HPDE6-E6E7 (cell line): Measurements from ENCODE around the gene NEU4.
"Not testable (repeated sequence)": the region's sequence is repeated elsewhere in the genome, so short reads cannot be mapped to it uniquely, and the experiment has no call there.

Source experiments
- DNase-seq: peaks from one replicate; pipeline ENCODE4 v3.0.0; 2011; ENCODE audit warnings: missing footprints; ENCODE audit errors: extremely low spot score

The NEU4 gene

GRCh38 chr2:241774419-241775222 lies 34.4 kb upstream of the NEU4 start:
- peak; percentile 59 for DNase-seq

DNA sequence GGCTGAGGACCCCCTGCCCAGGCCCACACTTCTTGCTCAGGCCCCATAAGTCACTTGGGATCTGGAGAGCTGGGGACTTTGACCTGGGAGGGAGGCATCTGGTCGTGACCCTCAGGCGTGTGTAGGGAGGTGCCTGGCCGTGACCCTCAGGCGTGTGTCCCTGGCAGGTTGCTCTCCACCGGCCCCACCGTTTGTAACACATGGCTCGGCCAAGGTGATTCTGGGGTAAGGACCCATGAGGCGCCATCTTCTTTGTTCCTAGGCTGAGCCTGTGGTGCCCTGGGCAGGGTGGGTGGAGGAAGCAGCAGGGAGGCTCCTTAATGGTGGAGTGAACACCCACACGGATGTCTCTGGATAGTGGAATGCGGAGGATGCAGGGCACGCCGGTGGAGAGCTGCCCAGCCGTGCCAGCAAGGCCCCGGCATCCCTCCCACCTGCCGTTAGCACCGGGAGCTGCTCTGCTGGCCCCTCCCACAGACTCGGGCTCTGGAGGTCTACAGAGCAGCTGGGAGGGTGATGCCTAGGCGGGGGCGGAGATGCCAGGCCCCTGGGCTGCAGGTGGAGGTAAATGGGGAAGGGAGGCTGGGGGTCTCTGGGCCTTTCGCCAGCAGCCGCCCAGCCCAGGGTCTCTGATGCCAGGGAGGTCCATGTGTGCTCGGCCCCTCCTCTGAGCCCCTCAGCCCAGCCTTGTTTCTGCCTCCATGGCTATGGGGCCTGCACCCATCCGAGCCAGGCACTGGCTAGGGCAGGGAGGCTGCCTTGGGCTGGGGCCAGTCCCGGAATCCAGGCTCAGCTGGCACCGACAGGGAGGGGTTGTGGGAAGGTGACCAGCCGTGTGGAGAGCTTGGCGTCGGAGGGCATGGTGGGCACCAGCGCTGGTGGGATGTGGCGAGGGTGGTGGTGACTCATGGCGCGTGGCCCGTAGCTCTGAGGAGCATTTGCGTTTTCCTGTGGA lies 33.5 kb upstream of the NEU4 start:
- DNase-seq: no peak

GRCh38 chr2:241776336-241777169 lies 32.4 kb upstream of the NEU4 start, which contains the start of gene GAL3ST2:
Gene GAL3ST2, plus strand, starts transcription at chr2:241776822. Its CDS starts 134 bp downstream, at chr2:241776956.
- DNase-seq: no peak

DNA sequence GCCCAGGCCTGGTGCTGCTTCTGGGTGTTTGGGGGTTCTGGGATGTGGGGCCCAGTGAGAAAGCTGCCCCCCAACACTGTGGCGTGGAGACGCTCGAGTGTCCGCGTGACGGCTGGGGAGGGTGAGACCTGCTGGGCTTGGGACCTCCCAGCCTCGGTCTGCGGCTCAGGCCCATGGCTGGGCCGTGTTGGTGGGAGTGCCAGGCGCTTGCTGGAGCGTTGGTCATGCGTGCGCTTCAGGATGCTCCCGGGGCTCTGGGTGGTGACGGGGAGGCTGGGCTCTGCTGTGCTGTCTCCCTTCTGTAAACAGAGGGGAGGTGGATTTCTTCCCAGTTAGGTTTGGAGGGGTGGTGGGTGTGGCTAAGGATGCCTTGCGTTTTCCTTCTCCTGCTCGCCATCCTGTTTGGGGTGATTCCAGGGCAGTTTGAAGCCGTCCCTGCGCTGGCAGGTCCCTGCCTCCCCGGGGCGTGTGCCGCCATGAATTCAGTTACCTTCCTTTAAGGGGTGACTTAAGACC lies 31.8 kb upstream of the NEU4 start:
- no peak for DNase-seq

- DNase-seq: no peak
Observed at GRCh38 chr2:241777686-241778627, 31.0 kb upstream of the NEU4 start.

DNA sequence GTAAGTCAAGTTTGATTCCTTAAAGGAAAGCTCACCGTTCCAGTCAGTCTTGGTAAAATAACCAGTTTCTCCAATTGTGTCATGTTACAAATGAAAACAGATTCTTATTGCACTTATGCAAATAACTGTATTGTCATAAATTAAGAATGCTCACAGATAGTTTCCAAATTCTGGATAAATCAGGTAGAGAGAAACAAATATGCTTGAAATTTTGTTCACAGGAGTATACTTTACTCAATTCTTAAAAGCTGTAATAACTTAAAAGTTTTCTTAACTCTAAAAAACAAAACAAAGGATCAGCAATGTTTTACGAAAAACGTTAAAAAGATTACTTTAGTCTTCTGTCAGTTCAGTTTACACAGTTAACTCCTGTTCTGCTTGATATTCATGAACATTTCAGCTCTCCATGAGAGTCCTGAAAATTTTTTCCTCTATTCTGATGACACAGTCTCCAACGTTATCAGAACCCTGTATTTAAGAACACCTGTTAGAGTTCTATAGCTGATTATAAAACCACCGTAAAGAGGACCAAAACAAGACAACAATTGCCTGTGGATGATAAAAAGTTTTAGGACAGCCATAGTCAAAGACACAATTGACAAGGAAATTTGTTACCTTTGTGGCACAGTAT lies 27.9 kb upstream of the NEU4 start:
- no peak for DNase-seq

GRCh38 chr2:241782053-241782452 lies 26.9 kb upstream of the NEU4 start:
- DNase-seq: not testable (repeated sequence)

DNA sequence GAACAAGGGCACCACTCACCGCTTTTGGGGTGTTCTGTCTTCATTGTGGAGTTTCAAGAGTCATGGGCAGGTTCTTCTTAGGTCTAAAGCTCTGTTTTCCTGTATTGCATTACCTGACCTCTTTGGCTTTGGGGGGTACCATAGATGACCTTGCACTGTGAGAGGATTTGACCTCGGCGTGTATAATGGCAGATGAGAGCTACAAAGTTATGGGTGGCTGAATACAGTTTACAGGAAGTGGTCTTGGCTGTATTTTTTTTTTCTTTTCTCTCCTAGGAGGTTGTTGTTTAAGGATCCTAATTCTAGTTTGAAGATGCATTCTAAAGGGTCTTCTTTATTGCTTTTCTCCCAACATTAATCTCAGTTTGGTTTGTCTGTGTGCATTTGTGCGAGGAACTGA lies 20.9 kb upstream of the NEU4 start:
- no peak for DNase-seq

DNA sequence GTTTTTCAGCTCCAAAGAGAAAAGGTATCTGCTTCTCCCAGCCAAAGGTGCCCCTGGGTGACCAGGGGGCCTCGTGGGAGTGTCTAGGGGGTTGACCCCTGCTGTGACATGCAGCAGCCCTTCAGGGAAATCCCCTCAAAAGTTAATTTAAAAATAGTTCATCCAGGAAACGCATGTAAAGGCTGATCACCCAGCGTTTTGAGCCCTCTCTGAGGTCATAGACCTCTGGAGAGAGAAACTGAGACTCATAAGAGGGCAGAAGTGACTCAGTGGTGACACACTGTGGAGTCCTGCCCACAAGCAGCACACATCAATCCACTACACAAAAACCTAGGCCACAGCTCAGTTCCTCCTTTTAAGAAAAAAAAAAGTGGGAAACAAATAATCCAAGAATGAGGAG lies 20.4 kb upstream of the NEU4 start:
- DNase-seq: no peak

DNA sequence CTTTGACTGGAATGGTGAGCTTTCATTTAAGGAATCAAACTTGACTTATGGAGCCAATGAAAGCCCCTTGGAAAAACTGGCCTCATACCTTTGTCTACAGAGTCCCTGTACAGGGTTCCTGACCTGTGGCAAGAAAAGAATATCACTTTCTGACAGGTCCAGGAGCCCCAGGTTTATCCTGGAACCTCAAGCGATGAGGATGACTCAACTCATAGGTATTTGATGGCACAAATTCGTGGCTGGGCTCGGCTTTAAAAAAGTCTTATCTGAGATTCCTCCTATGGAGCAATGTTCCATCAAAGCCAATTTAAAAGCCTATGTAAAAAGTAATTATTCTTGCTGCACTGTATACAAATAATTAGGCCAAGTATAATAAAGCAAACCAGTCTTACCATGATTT lies 17.6 kb upstream of the NEU4 start:
- not testable (repeated sequence) for DNase-seq

DNA sequence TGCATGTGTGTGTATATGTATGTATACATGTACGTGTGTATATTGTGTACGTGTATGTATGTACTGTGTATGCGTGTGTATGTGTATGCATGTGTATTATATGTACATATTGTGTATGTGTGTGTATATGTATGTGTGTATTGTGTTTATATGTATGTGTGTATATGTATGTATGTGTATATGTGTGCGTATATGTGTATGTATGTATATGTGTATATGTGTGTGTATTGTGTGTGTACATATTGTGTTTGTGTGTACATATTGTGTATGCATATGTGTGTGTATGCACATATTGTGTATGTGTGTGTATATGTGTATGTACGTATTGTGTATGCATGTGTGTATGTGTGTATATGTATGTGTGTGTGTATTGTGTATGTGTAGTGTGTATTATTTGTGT lies 15.6 kb upstream of the NEU4 start:
- no peak for DNase-seq

DNA sequence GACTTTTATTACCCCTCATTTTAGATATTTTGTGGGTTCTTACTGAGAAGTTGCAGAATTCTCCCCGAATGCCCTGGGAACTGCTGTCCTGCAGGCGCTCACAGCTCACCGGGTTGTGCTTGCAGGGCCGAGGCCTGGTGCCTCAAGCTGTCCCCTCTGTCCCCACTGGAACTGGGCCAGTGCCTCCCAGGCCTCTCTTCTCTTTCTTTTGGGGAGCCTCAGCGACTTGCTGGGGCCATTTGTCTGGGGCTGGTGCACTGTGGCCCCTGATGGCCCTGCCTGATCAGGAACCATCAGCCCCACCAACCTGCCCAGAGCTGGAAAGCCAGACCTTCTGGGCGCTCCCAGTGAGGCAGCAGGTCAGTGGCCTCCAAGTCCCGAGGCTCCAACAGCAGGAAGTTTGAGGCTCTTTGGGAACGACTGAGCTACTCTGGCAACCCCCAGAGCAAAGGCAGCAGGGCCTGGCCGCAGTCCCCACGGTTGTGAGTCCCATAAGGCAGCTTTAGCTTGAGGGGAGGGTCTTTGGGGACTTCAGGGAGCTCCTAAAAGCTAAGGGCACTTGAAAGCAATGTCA lies 14.7 kb upstream of the NEU4 start:
- DNase-seq: no peak

GRCh38 chr2:241795021-241795999 lies 13.7 kb upstream of the NEU4 start:
- DNase-seq: no peak

GRCh38 chr2:241796209-241796608 lies 12.8 kb upstream of the NEU4 start:
- DNase-seq: no peak

- no peak for DNase-seq
Observed at GRCh38 chr2:241796610-241797138, 12.3 kb upstream of the NEU4 start.

- DNase-seq: no peak
Observed at GRCh38 chr2:241797441-241798080, 11.4 kb upstream of the NEU4 start.

GRCh38 chr2:241798081-241798630 lies 10.8 kb upstream of the NEU4 start:
- no peak for DNase-seq
